Gastroesophageal sphincter (tissue), 3 donors: ENCODE results near the gene AP1S1.

ENCODE experiments used
- POLR2A ChIP-seq, 2 donors: fragments of 450-650 bp; IDR thresholded peaks; one replicate each; pipeline ENCODE4 v1.6.1; 2017; ENCODE audit warnings: antibody characterized with exemption in 2 of 2, mild to moderate bottlenecking in 2 of 2, moderate library complexity in 1 of 2
- TF ChIP-seq, protein P1 (sequence below), 4 experiments: fragments of 200-600 bp in 2 of 4; fragments of 450-650 bp in 2 of 4; sonication (generic) in 1 of 4; IDR thresholded peaks; one replicate each; pipeline ENCODE4 v1.5.1; 2017 to 2019; ENCODE audit warnings: antibody characterized with exemption in 4 of 4, mild to moderate bottlenecking in 2 of 4, moderate library complexity in 2 of 4

DNA sequence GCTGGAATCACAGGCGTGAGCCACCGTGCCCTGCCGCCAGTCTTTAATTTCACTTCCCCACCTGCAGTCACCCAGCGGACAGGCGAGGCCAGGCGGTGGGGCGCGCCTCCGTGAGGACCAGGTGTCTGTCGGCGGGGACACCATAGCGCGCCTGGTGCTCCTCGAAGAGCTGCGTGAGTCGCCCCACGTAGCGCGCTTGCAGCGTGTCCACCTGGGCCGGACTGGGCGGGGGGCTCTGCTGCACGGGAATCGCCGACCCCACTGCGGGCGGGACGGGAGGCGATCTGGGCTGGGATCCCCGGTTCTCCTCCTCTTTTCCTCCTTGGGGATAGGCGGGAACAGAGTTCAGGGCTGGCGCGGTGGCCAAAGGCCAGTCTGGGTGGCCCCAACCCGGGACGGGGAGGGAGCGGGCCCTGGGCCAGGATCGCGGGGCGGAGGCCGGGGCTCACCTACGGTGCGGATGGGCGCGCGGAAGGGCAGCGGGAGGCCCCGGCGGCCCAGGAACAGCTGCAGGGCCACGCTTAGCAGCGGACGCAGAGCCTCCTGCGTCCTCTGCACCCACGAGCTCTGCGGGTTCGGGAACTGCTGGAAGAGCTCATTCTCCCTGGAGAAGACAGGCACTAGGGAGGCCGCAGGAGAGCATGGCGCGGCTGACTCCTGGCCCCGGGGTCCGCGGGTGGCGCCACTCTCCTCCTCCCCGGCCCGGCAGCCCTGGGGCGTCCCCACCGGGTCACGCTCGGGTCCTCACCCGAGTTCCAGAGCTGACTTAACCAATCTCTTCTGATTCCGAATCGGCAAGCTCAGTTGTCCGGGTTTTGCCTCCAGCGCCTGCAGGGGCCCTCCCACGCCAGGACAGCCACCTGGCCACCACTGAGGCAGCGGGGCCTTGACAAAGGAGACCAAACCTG, 47.7 kb downstream of the AP1S1 start:
- TF ChIP-seq, protein P1, sequence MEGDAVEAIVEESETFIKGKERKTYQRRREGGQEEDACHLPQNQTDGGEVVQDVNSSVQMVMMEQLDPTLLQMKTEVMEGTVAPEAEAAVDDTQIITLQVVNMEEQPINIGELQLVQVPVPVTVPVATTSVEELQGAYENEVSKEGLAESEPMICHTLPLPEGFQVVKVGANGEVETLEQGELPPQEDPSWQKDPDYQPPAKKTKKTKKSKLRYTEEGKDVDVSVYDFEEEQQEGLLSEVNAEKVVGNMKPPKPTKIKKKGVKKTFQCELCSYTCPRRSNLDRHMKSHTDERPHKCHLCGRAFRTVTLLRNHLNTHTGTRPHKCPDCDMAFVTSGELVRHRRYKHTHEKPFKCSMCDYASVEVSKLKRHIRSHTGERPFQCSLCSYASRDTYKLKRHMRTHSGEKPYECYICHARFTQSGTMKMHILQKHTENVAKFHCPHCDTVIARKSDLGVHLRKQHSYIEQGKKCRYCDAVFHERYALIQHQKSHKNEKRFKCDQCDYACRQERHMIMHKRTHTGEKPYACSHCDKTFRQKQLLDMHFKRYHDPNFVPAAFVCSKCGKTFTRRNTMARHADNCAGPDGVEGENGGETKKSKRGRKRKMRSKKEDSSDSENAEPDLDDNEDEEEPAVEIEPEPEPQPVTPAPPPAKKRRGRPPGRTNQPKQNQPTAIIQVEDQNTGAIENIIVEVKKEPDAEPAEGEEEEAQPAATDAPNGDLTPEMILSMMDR (IDR thresholded peaks at IDR 0.05), result no peak
- TF ChIP-seq POLR2A (IDR thresholded peaks at IDR 0.05), result no peak
